Measurements from ENCODE around the gene RNF40. TPM values are rescaled to one million over a fixed set of nuclear protein-coding genes. Genes with fewer than 3 reads are reported as not detected.

Gene RNF40
- total and polyA plus RNA-seq, 4 donors: 25.9 to 55.4 (median 34.1) TPM

DNA sequence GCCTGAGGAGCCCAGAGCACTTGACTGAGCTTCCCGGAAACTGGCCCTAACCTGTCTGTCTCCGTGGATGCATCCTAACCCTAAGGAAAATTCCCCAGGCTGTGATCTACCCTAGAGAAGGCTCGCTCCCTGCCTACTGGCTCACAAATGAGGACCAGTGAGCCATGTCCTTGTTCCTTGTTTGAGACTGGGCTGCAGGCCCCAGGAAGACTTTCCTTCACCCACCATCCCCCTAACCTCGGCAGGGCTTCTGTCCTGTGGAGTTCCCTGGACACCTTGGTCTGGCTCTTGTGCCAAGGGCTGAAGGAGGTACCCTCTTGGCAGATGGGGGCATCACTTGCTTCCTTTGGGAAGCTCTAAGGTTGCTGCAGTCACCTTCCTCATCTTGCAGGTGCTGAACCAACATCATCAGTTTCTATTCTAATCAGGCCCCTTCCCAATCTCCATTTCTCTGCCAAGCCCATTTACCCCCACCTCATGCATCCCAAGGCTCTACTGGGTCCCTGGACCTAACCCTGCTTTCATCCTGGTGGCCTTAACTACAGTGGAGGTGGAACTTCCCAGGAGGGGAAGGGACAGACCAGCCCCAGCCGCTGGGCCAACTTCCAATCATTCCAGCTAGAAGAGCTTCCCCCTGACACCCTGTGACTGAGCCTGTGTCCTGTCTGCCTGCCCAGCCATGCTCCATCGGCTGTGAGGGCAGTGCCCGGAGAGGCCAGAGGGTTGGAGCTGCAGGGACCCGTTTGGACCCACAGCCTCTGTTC lies 12.4 kb downstream of the RNF40 start:
- Histone ChIP-seq H3K9me3 (ENCODE audit: control insufficient read depth in 4 of 4, low read length in 3 of 4) (no peaks in the 10 kb centered on the region), H3K4me3 (ENCODE audit: low read depth in 1 of 3, low read length in 3 of 3) (peak overlapping the region in 2 of 3 donors; percentile 54 to 80), H3K27me3 (ENCODE audit: control insufficient read depth in 4 of 4, insufficient read depth in 4 of 4, low read length in 3 of 4) (no peaks in the 10 kb centered on the region), H3K36me3 (ENCODE audit: control insufficient read depth in 4 of 4, insufficient read depth in 3 of 4, low read depth in 1 of 4, low read length in 3 of 4) (peaks cover 11 to 42% (median 26%) of the 10 kb centered on the region in 4 donors), H3K27ac (ENCODE audit: low read depth in 1 of 2, low read length in 2 of 2) (peak overlapping the region; percentile 79 to 95), H3K9ac (ENCODE audit: low read depth in 1 of 2, low read length in 2 of 2) (no peak overlapping the region), H3K4me1 (ENCODE audit: control insufficient read depth in 4 of 4, insufficient read depth in 4 of 4, low read length in 3 of 4) (peaks cover 2 to 14% (median 7%) of the 10 kb centered on the region in 4 donors)
- TF ChIP-seq JUND (IDR thresholded peaks at IDR 0.05) (no peak), SP1 (IDR thresholded peaks at IDR 0.05) (no peak)
- TF ChIP-seq, protein P1, sequence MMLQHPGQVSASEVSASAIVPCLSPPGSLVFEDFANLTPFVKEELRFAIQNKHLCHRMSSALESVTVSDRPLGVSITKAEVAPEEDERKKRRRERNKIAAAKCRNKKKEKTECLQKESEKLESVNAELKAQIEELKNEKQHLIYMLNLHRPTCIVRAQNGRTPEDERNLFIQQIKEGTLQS (IDR thresholded peaks at IDR 0.05): no peak
- TF ChIP-seq, protein P2, sequence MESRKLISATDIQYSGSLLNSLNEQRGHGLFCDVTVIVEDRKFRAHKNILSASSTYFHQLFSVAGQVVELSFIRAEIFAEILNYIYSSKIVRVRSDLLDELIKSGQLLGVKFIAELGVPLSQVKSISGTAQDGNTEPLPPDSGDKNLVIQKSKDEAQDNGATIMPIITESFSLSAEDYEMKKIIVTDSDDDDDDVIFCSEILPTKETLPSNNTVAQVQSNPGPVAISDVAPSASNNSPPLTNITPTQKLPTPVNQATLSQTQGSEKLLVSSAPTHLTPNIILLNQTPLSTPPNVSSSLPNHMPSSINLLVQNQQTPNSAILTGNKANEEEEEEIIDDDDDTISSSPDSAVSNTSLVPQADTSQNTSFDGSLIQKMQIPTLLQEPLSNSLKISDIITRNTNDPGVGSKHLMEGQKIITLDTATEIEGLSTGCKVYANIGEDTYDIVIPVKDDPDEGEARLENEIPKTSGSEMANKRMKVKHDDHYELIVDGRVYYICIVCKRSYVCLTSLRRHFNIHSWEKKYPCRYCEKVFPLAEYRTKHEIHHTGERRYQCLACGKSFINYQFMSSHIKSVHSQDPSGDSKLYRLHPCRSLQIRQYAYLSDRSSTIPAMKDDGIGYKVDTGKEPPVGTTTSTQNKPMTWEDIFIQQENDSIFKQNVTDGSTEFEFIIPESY (IDR thresholded peaks at IDR 0.05): no peak
- TF ChIP-seq, protein P3, sequence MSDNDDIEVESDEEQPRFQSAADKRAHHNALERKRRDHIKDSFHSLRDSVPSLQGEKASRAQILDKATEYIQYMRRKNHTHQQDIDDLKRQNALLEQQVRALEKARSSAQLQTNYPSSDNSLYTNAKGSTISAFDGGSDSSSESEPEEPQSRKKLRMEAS (IDR thresholded peaks at IDR 0.05): no peak
- DNase-seq (ENCODE audit: low spot score): no peak
- WGBS: 65% methylated on average over 8 of the region's 8 CpGs

DNA sequence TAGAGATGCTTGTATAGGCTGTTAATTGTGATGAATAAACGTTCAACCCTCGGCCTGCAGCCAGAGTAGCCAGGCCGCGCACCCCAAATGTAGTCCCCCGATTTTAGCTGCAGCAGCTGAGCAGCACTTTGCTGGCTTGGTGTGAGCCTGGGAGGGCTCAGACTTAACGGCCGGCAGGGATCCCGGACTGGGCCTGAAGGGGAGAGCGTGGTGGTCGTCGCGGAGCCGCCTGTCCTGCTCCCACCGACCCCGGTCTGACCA lies 12.9 kb downstream of the RNF40 start:
- H3K9ac ChIP-seq (ENCODE audit: low read depth in 1 of 2, low read length in 2 of 2): peak overlapping the region in 1 of 2 donors; percentile 82
- no peak for DNase-seq (ENCODE audit: low spot score)
- H3K27me3 ChIP-seq (ENCODE audit: control insufficient read depth in 4 of 4, insufficient read depth in 4 of 4, low read length in 3 of 4): no peaks in the 10 kb centered on the region
- peaks cover 9 to 38% (median 24%) of the 10 kb centered on the region in 4 donors for H3K36me3 ChIP-seq (ENCODE audit: control insufficient read depth in 4 of 4, insufficient read depth in 3 of 4, low read depth in 1 of 4, low read length in 3 of 4)
- no peaks in the 10 kb centered on the region for H3K9me3 ChIP-seq (ENCODE audit: control insufficient read depth in 4 of 4, low read length in 3 of 4)
- TF ChIP-seq, protein P4, sequence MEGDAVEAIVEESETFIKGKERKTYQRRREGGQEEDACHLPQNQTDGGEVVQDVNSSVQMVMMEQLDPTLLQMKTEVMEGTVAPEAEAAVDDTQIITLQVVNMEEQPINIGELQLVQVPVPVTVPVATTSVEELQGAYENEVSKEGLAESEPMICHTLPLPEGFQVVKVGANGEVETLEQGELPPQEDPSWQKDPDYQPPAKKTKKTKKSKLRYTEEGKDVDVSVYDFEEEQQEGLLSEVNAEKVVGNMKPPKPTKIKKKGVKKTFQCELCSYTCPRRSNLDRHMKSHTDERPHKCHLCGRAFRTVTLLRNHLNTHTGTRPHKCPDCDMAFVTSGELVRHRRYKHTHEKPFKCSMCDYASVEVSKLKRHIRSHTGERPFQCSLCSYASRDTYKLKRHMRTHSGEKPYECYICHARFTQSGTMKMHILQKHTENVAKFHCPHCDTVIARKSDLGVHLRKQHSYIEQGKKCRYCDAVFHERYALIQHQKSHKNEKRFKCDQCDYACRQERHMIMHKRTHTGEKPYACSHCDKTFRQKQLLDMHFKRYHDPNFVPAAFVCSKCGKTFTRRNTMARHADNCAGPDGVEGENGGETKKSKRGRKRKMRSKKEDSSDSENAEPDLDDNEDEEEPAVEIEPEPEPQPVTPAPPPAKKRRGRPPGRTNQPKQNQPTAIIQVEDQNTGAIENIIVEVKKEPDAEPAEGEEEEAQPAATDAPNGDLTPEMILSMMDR (IDR thresholded peaks at IDR 0.05; ENCODE audit: low read depth, low read length, missing input control): no peak
- TF ChIP-seq SP1 (IDR thresholded peaks at IDR 0.05) (no peak), NR2F2 (IDR thresholded peaks at IDR 0.05) (no peak), GABPA (IDR thresholded peaks at IDR 0.05 in 1 of 2, conservative IDR thresholded peaks at IDR 0.05 in 1 of 2) (no peak), FOXA1 (IDR thresholded peaks at IDR 0.05) (no peak), TAF1 (conservative IDR thresholded peaks at IDR 0.05) (no peak), RAD21 (IDR thresholded peaks at IDR 0.05) (no peak), HNF4G (IDR thresholded peaks at IDR 0.05) (no peak)
- TF ChIP-seq, protein P1 (IDR thresholded peaks at IDR 0.05): no peak
- H3K27ac ChIP-seq (ENCODE audit: low read depth in 1 of 2, low read length in 2 of 2): peak overlapping the region; percentile 79 to 95
- peak overlapping the region; percentile 54 to 82 (median 80) for H3K4me3 ChIP-seq (ENCODE audit: low read depth in 1 of 3, low read length in 3 of 3)
- H3K4me1 ChIP-seq (ENCODE audit: control insufficient read depth in 4 of 4, insufficient read depth in 4 of 4, low read length in 3 of 4): peaks cover 2 to 14% (median 7%) of the 10 kb centered on the region in 4 donors
- WGBS: 14% methylated on average over 15 of the region's 15 CpGs
